Caco-2 (cell line): Measurements from ENCODE around the gene METTL25B. TPM values are rescaled to one million over a fixed set of nuclear protein-coding genes. Genes with fewer than 3 reads are reported as not detected.

Experiments used
- BruUV-seq: library from RNA; stranded (reverse); fragments of 400-500 nt; replicated peaks from 2 replicates; lab custom pipeline; 2021; lab: Mats Ljungman, UMichigan
- CTCF ChIA-PET: fragments of 300-600 bp; sonication (Branson Sonifier 250); formaldehyde crosslinking; loops from one replicate; lab custom pipeline; 2022; ENCODE audit warnings: antibody characterized with exemption; lab: Charles Lee
- POLR2A ChIA-PET: fragments of 300-600 bp; sonication (Branson Sonifier 250); formaldehyde crosslinking; loops from one replicate; lab custom pipeline; 2022; ENCODE audit warnings: antibody characterized with exemption; lab: Charles Lee
- DNase-seq, 2 experiments: peaks; one replicate each; pipeline versions ENCODE4 v3.0.0 to v3.0.0-alpha.2; 2020 to 2022
- H3K27me3 ChIP-seq: replicated peaks from 2 replicates; pipeline ENCODE4 v1.6.0; 2011; ENCODE audit warnings: low read length; ENCODE audit not compliant: control insufficient read depth, insufficient read depth
- H3K36me3 ChIP-seq: 2 replicates; pipeline ENCODE4 v1.5.1; 2011; ENCODE audit warnings: low read length; ENCODE audit not compliant: control insufficient read depth, insufficient read depth
- H3K4me1 ChIP-seq: fragments of 250-450 bp; sonication (Bioruptor Pico); 2 replicates; pipeline ENCODE4 v1.5.1; 2020; ENCODE audit warnings: mild to moderate bottlenecking
- H3K4me3 ChIP-seq: 2 replicates; pipeline ENCODE4 v1.5.1; 2011; ENCODE audit warnings: low read depth, mild to moderate bottlenecking, control low read depth, low read length
- H3K9me3 ChIP-seq: fragments of 250-450 bp; sonication (Bioruptor Pico); 2 replicates; pipeline ENCODE4 v1.5.1; 2020; ENCODE audit warnings: mild to moderate bottlenecking, moderate library complexity
- H3K27ac Mint-ChIP-seq: one replicate; pipeline ENCODE4 v1.8.0; 2022; ENCODE audit warnings: mixed read lengths; ENCODE audit not compliant: unreplicated experiment
- H3K27me3 Mint-ChIP-seq: one replicate; pipeline ENCODE4 v1.8.0; 2022; ENCODE audit warnings: mixed read lengths; ENCODE audit not compliant: insufficient read depth, unreplicated experiment
- H3K36me3 Mint-ChIP-seq: one replicate; pipeline ENCODE4 v1.8.0; 2022; ENCODE audit warnings: mild to moderate bottlenecking, mixed read lengths; ENCODE audit not compliant: insufficient read depth, unreplicated experiment
- H3K4me1 Mint-ChIP-seq: one replicate; pipeline ENCODE4 v1.8.0; 2022; ENCODE audit warnings: low read depth, mixed read lengths; ENCODE audit not compliant: unreplicated experiment
- H3K4me3 Mint-ChIP-seq: one replicate; pipeline ENCODE4 v1.8.0; 2022; ENCODE audit warnings: mild to moderate bottlenecking, moderate library complexity, mixed read lengths; ENCODE audit not compliant: unreplicated experiment
- H3K9me3 Mint-ChIP-seq: one replicate; pipeline ENCODE4 v1.8.0; 2022; ENCODE audit warnings: mixed read lengths; ENCODE audit not compliant: unreplicated experiment
- intact Hi-C: fragments of 100-400 bp; cut with micrococcal nuclease; formaldehyde crosslinking; loops from one replicate; pipeline ENCODE4 v1.10.0; 2022; ENCODE audit not compliant: unreplicated experiment
- total RNA-seq: library from RNA; stranded (reverse); gene quantifications from 2 replicates; pipeline ENCODE4 v1.2.3, GENCODE V29; 2022
- TF ChIP-seq, protein P1 (sequence below), 2 experiments: fragments of 200-600 bp in 1 of 2; IDR thresholded peaks; 1 replicate in 1 of 2; 2 replicates in 1 of 2; pipeline versions ENCODE4 v1.5.1 to v1.8.0; 2011 to 2022; ENCODE audit warnings: antibody characterized with exemption in 1 of 2, control low read depth in 1 of 2, inconsistent platforms in 1 of 2, low read depth in 1 of 2, low read length in 1 of 2, mild to moderate bottlenecking in 1 of 2, moderate library complexity in 1 of 2; ENCODE audit not compliant: insufficient read depth in 1 of 2, severe bottlenecking in 1 of 2, unreplicated experiment in 1 of 2

METTL25B gene
- total RNA-seq, 1 experiment from 2014 or later, result 26.6 TPM

DNA sequence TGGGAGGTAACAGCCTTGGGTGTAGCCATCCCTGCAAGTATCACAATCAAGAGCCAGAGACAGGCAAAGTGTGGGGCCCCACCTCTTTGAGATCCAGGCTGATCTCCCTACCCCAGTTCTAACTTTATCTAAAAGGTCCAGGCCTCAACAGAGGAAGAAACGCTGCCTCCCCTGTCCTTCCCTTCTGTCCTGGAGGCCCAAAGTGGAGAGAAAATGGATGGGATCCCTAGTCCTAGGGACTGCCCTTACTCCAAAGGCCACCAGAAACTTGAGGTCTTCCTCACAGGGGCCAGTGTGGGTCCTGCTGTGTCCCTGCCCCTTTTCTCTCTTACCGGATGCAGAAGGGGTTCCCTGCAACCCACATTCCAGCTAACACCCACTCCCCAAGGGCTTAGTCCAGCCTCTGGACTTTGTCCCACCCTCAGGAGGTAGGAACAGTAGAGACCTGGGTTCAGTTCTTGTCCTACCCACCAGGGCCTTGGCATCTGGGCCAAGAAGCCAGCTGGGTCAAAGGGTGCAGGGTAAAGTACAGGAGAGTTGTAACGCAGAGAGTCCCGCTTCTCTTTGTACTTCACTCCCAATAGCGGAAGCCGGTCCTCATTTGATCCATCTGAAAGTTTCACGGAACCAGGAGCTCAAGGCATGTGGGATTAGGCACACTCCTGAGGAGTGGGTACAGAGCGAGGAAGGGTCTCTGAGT lies 21.3 kb downstream of the METTL25B start:
- no peaks in the 10 kb centered on the region for H3K27me3 Mint-ChIP-seq
- BruUV-seq, result no TSS peak
- ChIA-PET POLR2A (interaction anchor here (0.5 to 1.0 kb wide), 2 partner anchors 9 to 14 kb away, joined by 6 to 7 read pairs; partner anchors contain the start of gene MRPL24), CTCF (interaction anchor here (0.7 kb wide), 1 partner anchor 24 kb away, joined by 4 read pairs; no protein-coding TSS in a partner anchor)
- Histone ChIP-seq H3K4me1 (peaks cover 44% of the 10 kb centered on the region), H3K4me3 (peak overlapping the region; percentile 55), H3K9me3 (no peaks in the 10 kb centered on the region), H3K27me3 (no peaks in the 10 kb centered on the region), H3K36me3 (peaks cover 10% of the 10 kb centered on the region)
- peak overlapping the region; percentile 79 for H3K4me3 Mint-ChIP-seq
- DNase-seq, result no peak
- TF ChIP-seq, protein P1, sequence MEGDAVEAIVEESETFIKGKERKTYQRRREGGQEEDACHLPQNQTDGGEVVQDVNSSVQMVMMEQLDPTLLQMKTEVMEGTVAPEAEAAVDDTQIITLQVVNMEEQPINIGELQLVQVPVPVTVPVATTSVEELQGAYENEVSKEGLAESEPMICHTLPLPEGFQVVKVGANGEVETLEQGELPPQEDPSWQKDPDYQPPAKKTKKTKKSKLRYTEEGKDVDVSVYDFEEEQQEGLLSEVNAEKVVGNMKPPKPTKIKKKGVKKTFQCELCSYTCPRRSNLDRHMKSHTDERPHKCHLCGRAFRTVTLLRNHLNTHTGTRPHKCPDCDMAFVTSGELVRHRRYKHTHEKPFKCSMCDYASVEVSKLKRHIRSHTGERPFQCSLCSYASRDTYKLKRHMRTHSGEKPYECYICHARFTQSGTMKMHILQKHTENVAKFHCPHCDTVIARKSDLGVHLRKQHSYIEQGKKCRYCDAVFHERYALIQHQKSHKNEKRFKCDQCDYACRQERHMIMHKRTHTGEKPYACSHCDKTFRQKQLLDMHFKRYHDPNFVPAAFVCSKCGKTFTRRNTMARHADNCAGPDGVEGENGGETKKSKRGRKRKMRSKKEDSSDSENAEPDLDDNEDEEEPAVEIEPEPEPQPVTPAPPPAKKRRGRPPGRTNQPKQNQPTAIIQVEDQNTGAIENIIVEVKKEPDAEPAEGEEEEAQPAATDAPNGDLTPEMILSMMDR (IDR thresholded peaks at IDR 0.05; ENCODE audit: insufficient read depth in 1 of 2, low read depth in 1 of 2, low read length in 1 of 2, severe bottlenecking in 1 of 2, unreplicated experiment in 1 of 2), result no peak
- no peaks in the 10 kb centered on the region for H3K9me3 Mint-ChIP-seq
- peaks cover 29% of the 10 kb centered on the region for H3K4me1 Mint-ChIP-seq
- intact Hi-C loops, result no loop called here
- peak overlapping the region; percentile 100 for H3K27ac Mint-ChIP-seq
- peaks cover 47% of the 10 kb centered on the region for H3K36me3 Mint-ChIP-seq

- Histone ChIP-seq H3K4me3 (peak overlapping the region; percentile 55), H3K4me1 (peaks cover 44% of the 10 kb centered on the region), H3K27me3 (no peaks in the 10 kb centered on the region), H3K9me3 (no peaks in the 10 kb centered on the region), H3K36me3 (peaks cover 7% of the 10 kb centered on the region)
- intact Hi-C loops, result no loop called here
- peaks cover 29% of the 10 kb centered on the region for H3K4me1 Mint-ChIP-seq
- H3K36me3 Mint-ChIP-seq, result peaks cover 40% of the 10 kb centered on the region
- TF ChIP-seq, protein P1 (IDR thresholded peaks at IDR 0.05; ENCODE audit: insufficient read depth in 1 of 2, low read depth in 1 of 2, low read length in 1 of 2, severe bottlenecking in 1 of 2, unreplicated experiment in 1 of 2), result no peak
- peak in 1 of 2 experiments; percentile 46 for DNase-seq
- no peaks in the 10 kb centered on the region for H3K27me3 Mint-ChIP-seq
- peak overlapping the region; percentile 100 for H3K27ac Mint-ChIP-seq
- peak overlapping the region; percentile 79 for H3K4me3 Mint-ChIP-seq
- no TSS peak for BruUV-seq
- ChIA-PET CTCF (interaction anchor here (0.7 to 1.3 kb wide), 2 partner anchors 22 to 24 kb away, joined by 4 read pairs; partner anchors contain the start of genes ISG20L2 and METTL25B), POLR2A (interaction anchor here (0.5 to 3.3 kb wide), 4 partner anchors 9 to 23 kb away, joined by 6 to 74 read pairs (median 20); partner anchors contain the start of genes ISG20L2, METTL25B and MRPL24)
- H3K9me3 Mint-ChIP-seq, result no peaks in the 10 kb centered on the region
These were observed 22.0 kb downstream of the METTL25B start for GRCh38 chr1:156750191-156750672.

- Histone ChIP-seq H3K27me3 (no peaks in the 10 kb centered on the region), H3K4me1 (peaks cover 40% of the 10 kb centered on the region), H3K9me3 (no peaks in the 10 kb centered on the region), H3K36me3 (peaks cover 3% of the 10 kb centered on the region), H3K4me3 (peak overlapping the region; percentile 55)
- intact Hi-C loops, result loop anchor here (1.0 kb wide), 2 partner anchors 16 to 23 kb away; partner anchors contain the start of genes ISG20L2, METTL25B and PRCC
- BruUV-seq, result no TSS peak
- Mint-ChIP-seq H3K9me3 (no peaks in the 10 kb centered on the region), H3K27me3 (no peaks in the 10 kb centered on the region), H3K4me1 (peaks cover 25% of the 10 kb centered on the region), H3K4me3 (peak overlapping the region; percentile 79), H3K36me3 (peaks cover 34% of the 10 kb centered on the region), H3K27ac (peak overlapping the region; percentile 100)
- peak in 1 of 2 experiments; percentile 77 for DNase-seq
- TF ChIP-seq, protein P1 (IDR thresholded peaks at IDR 0.05; ENCODE audit: insufficient read depth in 1 of 2, low read depth in 1 of 2, low read length in 1 of 2, severe bottlenecking in 1 of 2, unreplicated experiment in 1 of 2), result no peak
- CTCF ChIA-PET, result interaction anchor here (0.6 to 2.5 kb wide), 7 partner anchors 9 to 63 kb away, joined by 3 to 24 read pairs (median 4); partner anchors contain the start of genes ISG20L2, METTL25B and MRPL24
- POLR2A ChIA-PET, result interaction anchor here (0.6 to 3.3 kb wide), 8 partner anchors 10 to 438 kb away, joined by 3 to 74 read pairs (median 4); partner anchors contain the start of genes ISG20L2, METTL25B, MRPL24 and PRCC
These were observed 22.6 kb downstream of the METTL25B start for GRCh38 chr1:156750711-156751450.
